Neural cell (in vitro differentiated cells): ENCODE results near the gene PALM3. TPM values are rescaled to one million over a fixed set of nuclear protein-coding genes. Genes with fewer than 3 reads are reported as not detected.
A peak's percentile ranks its signal among the peaks of the same experiment; 100 is the strongest.

ENCODE experiments used
- H2AFZ ChIP-seq: fragments of 200-600, 300-800 bp; sonication (generic), shearing (Covaris generic); 2 replicates; pipeline ENCODE4 v1.6.0; 2014; ENCODE audit warnings: low read depth, mild to moderate bottlenecking, antibody characterized with exemption, low read length, moderate library complexity
- H3F3A ChIP-seq: fragments of 200-600 bp; shearing (Covaris generic); 2 replicates; pipeline ENCODE4 v1.6.1; 2016; ENCODE audit warnings: mild to moderate bottlenecking, moderate library complexity, mixed read lengths, antibody characterized with exemption, low read length; ENCODE audit not compliant: insufficient read depth, poor library complexity, severe bottlenecking
- H3K27ac ChIP-seq: fragments of 200-600, 300-800 bp; sonication (generic), shearing (Covaris generic); 2 replicates; pipeline ENCODE4 v1.5.1; 2014; ENCODE audit warnings: mild to moderate bottlenecking, low read length, moderate library complexity
- H3K27me3 ChIP-seq: fragments of 300-800, 200-600 bp; sonication (generic), shearing (Covaris generic); 2 replicates; pipeline ENCODE4 v1.6.0; 2014; ENCODE audit warnings: mild to moderate bottlenecking, low read depth, low read length, moderate library complexity; ENCODE audit not compliant: insufficient read depth
- H3K36me3 ChIP-seq: fragments of 300-800, 200-600 bp; sonication (generic), shearing (Covaris generic); 2 replicates; pipeline ENCODE4 v1.5.1; 2014; ENCODE audit warnings: mild to moderate bottlenecking, antibody characterized with exemption, low read length, moderate library complexity; ENCODE audit not compliant: insufficient read depth
- H3K4me2 ChIP-seq: fragments of 300-800, 200-600 bp; sonication (generic), shearing (Covaris generic); 2 replicates; pipeline ENCODE4 v1.6.0; 2014; ENCODE audit warnings: mild to moderate bottlenecking, low read length
- H3K4me3 ChIP-seq: fragments of 300-800, 200-600 bp; sonication (generic), shearing (Covaris generic); 2 replicates; pipeline ENCODE4 v1.5.1; 2014; ENCODE audit warnings: mild to moderate bottlenecking, low read length, moderate library complexity
- H3K79me2 ChIP-seq: fragments of 200-600 bp; shearing (Covaris generic); replicated peaks from 2 replicates; pipeline ENCODE4 v1.6.0; 2014; ENCODE audit warnings: mild to moderate bottlenecking, low read length, moderate library complexity; ENCODE audit not compliant: insufficient read depth
- H3K9ac ChIP-seq: fragments of 300-800, 200-600 bp; sonication (generic), shearing (Covaris generic); 2 replicates; pipeline ENCODE4 v1.6.1; 2016; ENCODE audit warnings: mild to moderate bottlenecking, low read length, mixed read lengths
- H3K9me2 ChIP-seq: fragments of 200-600 bp; shearing (Covaris generic); 2 replicates; pipeline ENCODE4 v1.6.1; 2016; ENCODE audit warnings: mild to moderate bottlenecking, low read length, mixed read lengths; ENCODE audit not compliant: insufficient read depth
- H3K9me3 ChIP-seq: fragments of 200-600, 300-800 bp; sonication (generic), shearing (Covaris generic); 2 replicates; pipeline ENCODE4 v1.6.1; 2016; ENCODE audit warnings: mild to moderate bottlenecking, mixed run types, low read length, moderate library complexity, mixed read lengths
- H4K20me1 ChIP-seq: fragments of 200-600 bp; shearing (Covaris generic); 2 replicates; pipeline ENCODE4 v1.6.1; 2016; ENCODE audit warnings: mild to moderate bottlenecking, mixed run types; ENCODE audit not compliant: insufficient read depth
- EP300 ChIP-seq: fragments of 450-650 bp; conservative IDR thresholded peaks from 2 replicates; pipeline ENCODE4 v1.6.1; 2014; ENCODE audit warnings: antibody characterized with exemption, mild to moderate bottlenecking, moderate library complexity; ENCODE audit not compliant: poor library complexity, severe bottlenecking
- EZH2 ChIP-seq: fragments of 200-600, 300-800 bp; shearing (Covaris generic), sonication (generic); IDR thresholded peaks from 2 replicates; pipeline ENCODE4 v1.6.1; 2014; ENCODE audit warnings: antibody characterized with exemption, low read length, borderline replicate concordance, mild to moderate bottlenecking; ENCODE audit not compliant: insufficient read depth, poor library complexity, severe bottlenecking
- MXI1 ChIP-seq: fragments of 450-650 bp; conservative IDR thresholded peaks from 2 replicates; pipeline ENCODE4 v1.6.1; 2014; ENCODE audit warnings: antibody characterized with exemption, mild to moderate bottlenecking; ENCODE audit not compliant: poor library complexity, severe bottlenecking
- POLR2AphosphoS5 ChIP-seq: IDR thresholded peaks from 2 replicates; pipeline ENCODE4 v1.6.1; 2012
- RAD21 ChIP-seq: fragments of 450-650 bp; conservative IDR thresholded peaks from 2 replicates; pipeline ENCODE4 v1.6.1; 2014; ENCODE audit warnings: antibody characterized with exemption, mild to moderate bottlenecking, moderate library complexity
- REST ChIP-seq: IDR thresholded peaks from 2 replicates; pipeline ENCODE4 v1.6.1; 2012; ENCODE audit warnings: borderline replicate concordance
- SMC3 ChIP-seq: fragments of 450-650 bp; conservative IDR thresholded peaks from 2 replicates; pipeline ENCODE4 v1.6.1; 2014; ENCODE audit warnings: antibody characterized with exemption, mild to moderate bottlenecking, moderate library complexity; ENCODE audit not compliant: poor library complexity
- TAF1 ChIP-seq: IDR thresholded peaks from 2 replicates; pipeline ENCODE4 v1.6.1; 2012; ENCODE audit warnings: low read depth
- polyA plus RNA-seq: library from polyadenylated mRNA; depleted of rRNA; stranded (reverse); fragments of >200 nt; gene quantifications from 2 replicates; pipeline ENCODE4 v1.2.3, GENCODE V29; 2014
- TF ChIP-seq, protein P1 (sequence below): fragments of 450-650 bp; IDR thresholded peaks from 2 replicates; pipeline ENCODE4 v1.5.1; 2014; ENCODE audit warnings: antibody characterized with exemption, mild to moderate bottlenecking, moderate library complexity; ENCODE audit not compliant: poor library complexity, severe bottlenecking

PALM3 gene
- polyA plus RNA-seq, 1 donor from 2014 or later: 0.33 TPM

GRCh38 chr19:14033946-14034345, 27.9 kb downstream of the PALM3 start:
- no peak overlapping the region for H2AFZ ChIP-seq
- H4K20me1 ChIP-seq: no peaks in the 10 kb centered on the region
- no peak overlapping the region for H3K4me3 ChIP-seq
- no peak overlapping the region for H3K9ac ChIP-seq
- H3K36me3 ChIP-seq: no peaks in the 10 kb centered on the region
- no peak for TF ChIP-seq EP300
- no peak for TF ChIP-seq EZH2
- TF ChIP-seq, protein P1, sequence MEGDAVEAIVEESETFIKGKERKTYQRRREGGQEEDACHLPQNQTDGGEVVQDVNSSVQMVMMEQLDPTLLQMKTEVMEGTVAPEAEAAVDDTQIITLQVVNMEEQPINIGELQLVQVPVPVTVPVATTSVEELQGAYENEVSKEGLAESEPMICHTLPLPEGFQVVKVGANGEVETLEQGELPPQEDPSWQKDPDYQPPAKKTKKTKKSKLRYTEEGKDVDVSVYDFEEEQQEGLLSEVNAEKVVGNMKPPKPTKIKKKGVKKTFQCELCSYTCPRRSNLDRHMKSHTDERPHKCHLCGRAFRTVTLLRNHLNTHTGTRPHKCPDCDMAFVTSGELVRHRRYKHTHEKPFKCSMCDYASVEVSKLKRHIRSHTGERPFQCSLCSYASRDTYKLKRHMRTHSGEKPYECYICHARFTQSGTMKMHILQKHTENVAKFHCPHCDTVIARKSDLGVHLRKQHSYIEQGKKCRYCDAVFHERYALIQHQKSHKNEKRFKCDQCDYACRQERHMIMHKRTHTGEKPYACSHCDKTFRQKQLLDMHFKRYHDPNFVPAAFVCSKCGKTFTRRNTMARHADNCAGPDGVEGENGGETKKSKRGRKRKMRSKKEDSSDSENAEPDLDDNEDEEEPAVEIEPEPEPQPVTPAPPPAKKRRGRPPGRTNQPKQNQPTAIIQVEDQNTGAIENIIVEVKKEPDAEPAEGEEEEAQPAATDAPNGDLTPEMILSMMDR: no peak
- no peak for TF ChIP-seq MXI1
- TF ChIP-seq REST: no peak
- TF ChIP-seq SMC3: no peak
- no peak for TF ChIP-seq TAF1
- no peak for TF ChIP-seq RAD21
- TF ChIP-seq POLR2AphosphoS5: no peak
- peaks cover 19% of the 10 kb centered on the region for H3K27me3 ChIP-seq
- H3F3A ChIP-seq: no peaks in the 10 kb centered on the region
- H3K79me2 ChIP-seq: no peaks in the 10 kb centered on the region
- H3K4me2 ChIP-seq: no peak overlapping the region
- H3K9me2 ChIP-seq: no peaks in the 10 kb centered on the region
- H3K27ac ChIP-seq: no peak overlapping the region
- no peaks in the 10 kb centered on the region for H3K9me3 ChIP-seq

DNA sequence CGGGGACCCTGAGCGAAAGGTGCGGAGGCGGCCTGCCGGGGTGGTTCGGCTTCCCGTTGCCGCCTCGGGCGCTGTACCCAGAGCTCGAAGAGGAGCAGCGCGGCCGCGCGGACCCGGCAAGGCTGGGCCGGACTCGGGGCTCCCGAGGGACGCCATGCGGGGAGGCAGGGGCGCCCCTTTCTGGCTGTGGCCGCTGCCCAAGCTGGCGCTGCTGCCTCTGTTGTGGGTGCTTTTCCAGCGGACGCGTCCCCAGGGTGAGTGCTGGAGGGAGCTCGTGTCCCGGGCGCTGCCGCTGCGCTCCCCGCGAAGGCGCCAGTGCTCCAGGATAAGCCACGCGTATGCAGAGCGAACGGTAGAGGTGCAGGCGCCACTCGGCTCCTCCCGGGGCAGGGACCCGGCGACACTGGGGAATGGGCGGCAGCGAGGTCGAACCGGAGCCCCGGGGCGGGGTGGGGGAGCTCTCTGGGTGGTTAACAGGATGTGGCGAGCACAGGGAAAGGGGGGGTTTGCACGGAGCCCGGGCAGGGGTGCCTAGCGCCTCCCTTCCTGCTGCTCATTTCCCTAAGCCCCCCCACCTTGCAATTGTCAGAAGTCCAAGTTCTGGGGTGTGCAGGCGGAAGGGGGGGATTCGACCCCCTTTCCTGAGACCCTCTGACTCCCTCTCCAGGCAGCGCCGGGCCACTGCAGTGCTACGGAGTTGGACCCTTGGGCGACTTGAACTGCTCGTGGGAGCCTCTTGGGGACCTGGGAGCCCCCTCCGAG, 30.0 kb downstream of the PALM3 start, which contains the start of gene IL27RA:
Gene IL27RA (plus strand): TSS at position 44 of the 762 bp plus-strand sequence. CDS start 111 bp downstream, at position 155.
- no peaks in the 10 kb centered on the region for H3K9me2 ChIP-seq
- H3K27me3 ChIP-seq: peaks cover 19% of the 10 kb centered on the region
- TF ChIP-seq MXI1 (peak; percentile 60), RAD21 (peak; percentile 50), REST (peak; percentile 56), TAF1 (peak; percentile 38), EZH2 (no peak), SMC3 (peak; percentile 64), EP300 (no peak), POLR2AphosphoS5 (peak; percentile 13)
- TF ChIP-seq, protein P1: peak; percentile 76
- H4K20me1 ChIP-seq: no peaks in the 10 kb centered on the region
- H3K9ac ChIP-seq: peak within 1 kb of the TSS; percentile 65
- no peak within 1 kb of the TSS for H3K27ac ChIP-seq
- peak within 1 kb of the TSS; percentile 39 for H3K4me2 ChIP-seq
- no peaks in the 10 kb centered on the region for H3K36me3 ChIP-seq
- no peaks in the 10 kb centered on the region for H3K9me3 ChIP-seq
- no peaks in the 10 kb centered on the region for H3F3A ChIP-seq
- H2AFZ ChIP-seq: peak within 1 kb of the TSS; percentile 73
- H3K4me3 ChIP-seq: peak within 1 kb of the TSS; percentile 87
- H3K79me2 ChIP-seq: no peaks in the 10 kb centered on the region
